Measurements from ENCODE around the gene GXYLT1.
"Not testable (repeated sequence)": the region's sequence is repeated elsewhere in the genome, so short reads cannot be mapped to it uniquely, and the experiment has no call there.

GXYLT1 gene

DNA sequence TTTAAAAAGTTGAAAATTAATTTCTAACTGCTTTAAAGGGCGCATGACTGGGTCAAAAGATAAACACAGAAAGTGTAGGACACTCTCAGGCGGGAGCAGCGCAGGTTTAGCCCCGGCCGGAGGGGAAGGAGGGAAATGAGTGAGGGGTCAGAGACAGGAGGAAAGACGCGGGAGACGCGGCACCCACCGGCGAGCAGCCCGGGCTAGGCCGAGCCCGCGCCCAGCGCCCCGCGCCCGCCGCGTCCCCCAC, 591 bp downstream of the GXYLT1 start:
- no peak for DNase-seq (ENCODE audit: low read depth, low spot score)

DNA sequence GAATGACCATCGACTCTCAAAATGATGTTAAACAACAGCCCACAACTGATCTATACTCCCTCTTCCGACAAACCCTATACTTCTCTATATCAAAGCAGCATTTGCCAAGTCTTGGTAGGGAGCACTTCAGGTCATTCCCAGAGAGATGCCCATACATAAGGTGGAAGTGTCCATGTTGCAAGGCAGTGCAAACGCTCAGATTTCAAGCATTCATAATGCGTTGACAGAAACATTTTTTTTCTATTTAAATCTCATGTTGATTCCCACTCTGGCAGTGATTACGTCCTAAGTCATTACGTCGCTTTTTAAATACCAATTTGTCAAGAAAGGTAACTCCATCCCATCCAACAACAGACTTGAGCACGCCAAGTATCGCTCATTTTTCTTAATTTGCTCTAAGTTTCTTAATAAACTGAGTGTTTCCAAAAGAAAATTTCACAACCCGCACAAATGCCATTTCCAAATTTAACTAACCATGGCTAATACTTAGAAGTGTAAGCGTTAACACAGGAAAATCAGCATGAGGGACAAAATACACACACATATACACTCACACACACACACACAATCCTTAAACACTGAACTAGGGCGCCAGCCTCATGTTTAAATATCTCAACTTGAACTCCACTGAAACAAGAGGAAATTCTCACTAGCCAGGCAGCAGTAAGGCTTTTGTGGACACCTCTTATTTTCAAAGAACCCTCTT, 1.1 kb downstream of the GXYLT1 start:
- peak; percentile 39 for DNase-seq (ENCODE audit: low read depth, low spot score)

GRCh38 chr12:42141981-42142606, 2.6 kb downstream of the GXYLT1 start:
- no peak for DNase-seq (ENCODE audit: low read depth, low spot score)

GRCh38 chr12:42140901-42141300, 3.8 kb downstream of the GXYLT1 start:
- peak; percentile 82 for DNase-seq (ENCODE audit: low read depth, low spot score)

DNA sequence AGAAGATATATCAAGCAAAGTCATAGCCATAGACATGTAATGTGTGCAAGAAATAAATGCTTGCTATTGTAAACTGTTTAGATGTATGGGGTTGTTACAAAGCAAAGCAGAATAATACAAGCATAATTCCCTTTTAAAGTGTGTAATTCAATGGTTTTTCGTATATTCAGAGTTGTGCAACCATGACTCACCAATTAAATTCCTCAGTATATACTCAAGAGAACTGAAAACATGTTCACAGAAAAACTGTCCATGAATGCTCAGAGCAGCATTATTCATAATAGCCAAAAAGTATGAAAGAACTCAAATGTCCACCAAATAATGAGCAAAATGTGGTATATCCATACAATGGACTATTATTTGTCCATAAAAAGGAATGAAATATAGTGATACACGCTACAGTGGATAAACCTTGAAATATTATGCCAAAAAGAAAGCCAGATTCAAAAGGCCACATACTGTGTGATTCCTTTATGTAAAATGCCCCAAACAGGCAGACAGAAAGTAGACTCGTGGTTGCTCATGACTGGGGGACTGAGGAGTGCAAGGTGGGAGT, 9.3 kb downstream of the GXYLT1 start:
- DNase-seq (ENCODE audit: low read depth, low spot score) = peak; percentile 52

DNA sequence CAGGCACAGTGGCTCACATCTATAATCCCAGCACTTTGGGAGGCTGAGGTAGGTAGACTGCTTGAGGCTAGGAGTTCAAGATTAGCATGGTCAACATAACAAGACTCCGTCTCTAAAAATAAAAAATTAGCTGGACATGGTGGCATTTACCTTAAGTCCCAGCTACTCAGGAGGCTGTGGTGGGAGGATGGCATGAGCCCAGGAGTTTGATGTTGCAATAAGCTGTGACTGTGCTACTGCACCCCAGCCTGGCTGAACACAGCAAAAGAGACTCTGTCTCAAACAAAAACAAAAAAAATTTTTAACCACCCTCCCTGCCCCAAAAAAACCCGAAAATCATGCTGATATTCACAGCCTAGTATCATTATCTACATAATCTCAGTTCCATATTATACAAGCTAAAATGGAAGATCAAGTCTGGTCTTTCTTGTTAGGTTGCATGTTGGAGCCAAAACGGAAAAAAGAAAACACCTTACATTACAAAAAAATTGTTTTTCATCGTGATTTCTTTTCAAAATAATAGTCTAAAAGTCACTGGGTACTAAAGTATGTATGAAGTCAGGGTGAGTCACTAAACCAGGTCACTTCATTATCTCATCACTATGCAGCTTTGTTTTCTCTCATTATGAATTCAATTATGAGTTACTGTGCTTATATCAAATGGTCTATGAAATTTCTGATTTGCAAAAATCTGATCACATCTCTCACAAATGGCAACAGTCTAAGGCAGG, 13.8 kb downstream of the GXYLT1 start:
- peak; percentile 74 for DNase-seq (ENCODE audit: low read depth, low spot score)

DNA sequence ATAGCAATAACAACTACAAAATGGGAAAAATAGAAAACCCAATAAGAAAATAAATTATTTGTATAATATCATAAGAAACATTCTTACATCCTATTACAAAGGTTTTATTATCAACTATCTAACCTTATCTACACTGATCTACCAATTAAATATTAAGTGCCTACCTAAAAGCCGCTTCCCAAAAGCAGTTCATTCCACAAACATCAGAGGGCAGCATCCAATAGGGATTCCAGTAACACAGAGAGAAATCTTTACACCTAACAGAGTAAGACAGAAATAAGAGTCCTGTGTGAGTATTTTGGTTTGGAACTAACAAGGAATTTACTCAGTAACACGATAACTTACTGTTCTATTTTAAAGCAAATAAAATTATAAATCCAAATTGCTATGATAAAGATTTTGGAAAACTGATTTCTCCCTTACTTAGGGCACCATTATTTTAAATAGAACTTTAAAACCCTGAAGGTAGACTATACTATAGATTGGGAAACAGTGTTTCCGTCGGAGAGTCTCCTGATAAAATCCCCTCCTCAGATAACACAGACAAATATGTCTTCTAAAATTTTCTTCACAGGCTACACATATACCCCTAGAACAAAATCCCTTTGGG, 15.0 kb downstream of the GXYLT1 start:
- peak; percentile 84 for DNase-seq (ENCODE audit: low read depth, low spot score)

DNA sequence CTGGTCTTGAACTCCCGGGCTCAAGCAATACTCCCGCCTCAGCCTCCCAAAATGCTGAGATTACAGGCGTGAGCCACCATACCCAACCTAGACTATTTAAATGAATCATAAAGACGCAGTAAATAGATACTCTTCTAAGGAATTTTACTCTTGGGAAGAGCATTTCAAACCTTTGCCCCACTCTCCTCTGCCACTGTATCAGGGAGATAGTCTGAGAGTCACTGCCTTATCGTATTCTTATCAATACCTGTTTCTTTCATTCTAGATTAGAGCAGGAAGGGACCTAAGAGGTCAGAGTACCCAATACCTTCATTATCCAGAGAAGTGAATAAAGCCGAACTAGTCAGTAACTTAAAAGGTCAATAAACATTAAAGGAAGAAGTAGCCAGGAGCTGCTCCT, 15.8 kb downstream of the GXYLT1 start:
- DNase-seq (ENCODE audit: low read depth, low spot score) = no peak

GRCh38 chr12:42128327-42128726, 16.3 kb downstream of the GXYLT1 start:
- DNase-seq (ENCODE audit: low read depth, low spot score) = no peak

GRCh38 chr12:42126963-42127362, 17.7 kb downstream of the GXYLT1 start:
- DNase-seq (ENCODE audit: low read depth, low spot score) = no peak

- no peak for DNase-seq (ENCODE audit: low read depth, low spot score)
These were observed 19.3 kb downstream of the GXYLT1 start for GRCh38 chr12:42125388-42125767.

DNA sequence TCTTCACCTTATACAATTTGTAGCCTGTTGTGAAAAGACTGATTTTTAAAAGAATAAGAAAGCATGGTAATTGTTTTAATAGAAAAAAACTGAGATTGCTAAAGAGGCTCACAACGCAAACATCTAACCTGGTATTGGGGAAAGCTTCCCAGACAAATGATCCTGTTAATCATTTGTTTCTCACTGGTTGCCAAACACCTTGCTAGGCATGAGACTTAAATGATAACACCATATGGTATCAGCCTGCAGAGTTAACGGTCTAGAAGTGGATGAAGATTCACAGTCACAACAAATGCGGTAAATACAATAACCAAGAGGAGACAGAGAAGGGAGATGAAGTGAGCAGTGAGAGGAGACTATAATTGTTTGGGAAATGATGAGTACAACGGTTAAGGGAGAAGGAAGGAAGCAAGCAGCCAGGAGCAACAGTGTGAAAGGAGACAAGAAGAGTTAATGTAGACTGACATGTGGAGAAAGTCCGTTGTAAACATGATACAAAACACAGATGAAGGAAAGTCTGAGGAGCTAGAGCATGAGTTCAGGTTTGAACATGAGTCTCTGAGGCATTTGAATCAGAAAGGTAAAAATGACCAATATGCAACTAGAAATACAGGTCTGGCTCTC, 19.8 kb downstream of the GXYLT1 start:
- DNase-seq (ENCODE audit: low read depth, low spot score) = no peak

- peak; percentile 36 for DNase-seq (ENCODE audit: low read depth, low spot score)
These were observed 25.5 kb downstream of the GXYLT1 start for GRCh38 chr12:42119085-42119633.

- DNase-seq (ENCODE audit: low read depth, low spot score) = no peak
These were observed 26.4 kb downstream of the GXYLT1 start for GRCh38 chr12:42118136-42118879.

- no peak for DNase-seq (ENCODE audit: low read depth, low spot score)
These were observed 35.6 kb downstream of the GXYLT1 start for GRCh38 chr12:42109031-42109430.

- not testable (repeated sequence) for DNase-seq (ENCODE audit: low read depth, low spot score)
These were observed 37.9 kb downstream of the GXYLT1 start for GRCh38 chr12:42106791-42107190.

- no peak for DNase-seq (ENCODE audit: low read depth, low spot score)
These were observed 39.9 kb downstream of the GXYLT1 start for GRCh38 chr12:42104784-42105183.

DNA sequence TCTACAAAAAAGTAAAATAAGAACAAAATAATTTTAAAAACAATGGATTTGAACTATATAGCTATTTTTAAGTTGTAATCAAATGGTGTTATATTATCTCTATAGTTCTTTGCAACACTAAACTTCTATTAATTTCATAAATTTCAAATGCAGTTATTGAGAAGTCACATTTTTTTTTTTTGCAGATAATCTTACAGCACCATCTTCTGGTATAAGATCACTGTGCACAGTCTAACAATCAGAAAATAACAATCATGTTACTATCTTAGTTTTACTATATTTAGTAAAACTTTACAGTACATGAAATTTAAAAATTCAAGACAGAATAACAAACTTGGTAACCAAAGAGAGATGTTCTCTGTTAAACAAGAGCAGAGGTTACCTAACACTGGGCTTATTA, 40.6 kb downstream of the GXYLT1 start:
- DNase-seq (ENCODE audit: low read depth, low spot score) = no peak

GRCh38 chr12:42103155-42103554, 41.5 kb downstream of the GXYLT1 start:
- no peak for DNase-seq (ENCODE audit: low read depth, low spot score)

DNA sequence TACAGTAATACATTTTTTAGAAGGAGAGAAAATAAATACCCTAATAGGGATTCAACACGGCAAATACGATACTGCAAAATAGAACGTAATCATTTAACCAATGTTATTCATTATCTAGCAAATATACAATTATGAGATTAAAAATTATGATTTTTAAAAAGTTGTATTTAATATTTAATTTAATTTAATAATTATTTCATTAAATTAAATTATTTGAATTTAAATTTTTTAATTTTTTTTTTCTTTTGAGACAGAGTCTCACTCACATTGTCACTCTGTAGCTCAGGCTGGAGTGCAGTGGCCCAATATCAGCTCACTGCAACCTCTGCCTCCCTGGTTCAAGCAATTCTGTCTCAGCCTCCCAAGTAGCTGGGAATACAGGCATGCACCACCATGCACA, 42.0 kb downstream of the GXYLT1 start:
- DNase-seq (ENCODE audit: low read depth, low spot score) = no peak

- DNase-seq (ENCODE audit: low read depth, low spot score) = no peak
These were observed 45.2 kb downstream of the GXYLT1 start for GRCh38 chr12:42099433-42099832.

Measured in astrocyte of the hippocampus (primary cell).